ENCODE data around the gene UBE2J2.

The UBE2J2 gene

GRCh38 chr1:1305300-1306069 is 31.8 kb upstream of the UBE2J2 start:
- H3K4me3 ChIP-seq (ENCODE audit: low read depth, low read length), result peak overlapping the region; percentile 87

GRCh38 chr1:1304331-1305299 is 31.0 kb upstream of the UBE2J2 start:
- TF ChIP-seq CTCF (IDR thresholded peaks at IDR 0.05; ENCODE audit: low read depth, low read length), result no peak
- H3K4me3 ChIP-seq (ENCODE audit: low read depth, low read length), result peak overlapping the region; percentile 87

More at GRCh38 chr1:1305300-1306069, 31.8 kb upstream of the UBE2J2 start:
- TF ChIP-seq CTCF (IDR thresholded peaks at IDR 0.05; ENCODE audit: low read depth, low read length), result no peak

- H3K4me3 ChIP-seq (ENCODE audit: low read depth, low read length), result no peak overlapping the region
- no peak for TF ChIP-seq CTCF (IDR thresholded peaks at IDR 0.05; ENCODE audit: low read depth, low read length)
These were observed 30.1 kb upstream of the UBE2J2 start for GRCh38 chr1:1303736-1304135.

- TF ChIP-seq CTCF (IDR thresholded peaks at IDR 0.05; ENCODE audit: low read depth, low read length), result no peak
- H3K4me3 ChIP-seq (ENCODE audit: low read depth, low read length), result no peak overlapping the region
These were observed 29.4 kb upstream of the UBE2J2 start for GRCh38 chr1:1302951-1303509.

- TF ChIP-seq CTCF (IDR thresholded peaks at IDR 0.05; ENCODE audit: low read depth, low read length), result no peak; the same call in 1 of the 2 replicates
- no peak overlapping the region for H3K4me3 ChIP-seq (ENCODE audit: low read depth, low read length)
These were observed 28.4 kb upstream of the UBE2J2 start for GRCh38 chr1:1302006-1302430.

DNA sequence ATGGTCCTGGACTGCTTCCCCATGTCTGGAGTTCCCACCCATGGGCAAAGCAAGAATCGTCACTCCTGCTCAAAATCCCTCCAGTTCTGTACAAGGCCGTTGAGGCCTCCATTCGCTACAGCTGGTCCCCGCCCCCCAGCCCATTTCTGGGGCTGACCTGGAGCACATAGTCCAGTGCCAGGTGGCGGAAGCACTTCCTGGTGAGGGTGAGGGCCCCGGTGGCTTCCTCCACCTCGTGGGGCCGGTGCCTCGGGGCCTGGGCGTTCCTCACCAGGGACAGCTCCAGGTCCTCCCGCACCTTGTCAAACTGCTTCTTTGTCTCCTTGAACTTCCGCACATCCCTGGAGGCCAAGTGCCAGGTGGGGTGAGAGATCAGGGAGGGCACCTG is 26.7 kb upstream of the UBE2J2 start:
- H3K4me3 ChIP-seq (ENCODE audit: low read depth, low read length), result no peak overlapping the region
- no peak for TF ChIP-seq CTCF (IDR thresholded peaks at IDR 0.05; ENCODE audit: low read depth, low read length)

Measured in WI38 (cell line).